CD4-positive, alpha-beta T cell treated with Interleukin-17A for 4 hours (primary cell): ENCODE measurements around the gene FGD5.
"Not testable (repeated sequence)": the region's sequence is repeated elsewhere in the genome, so short reads cannot be mapped to it uniquely, and the experiment has no call there.

Source experiments
- DNase-seq: peaks from one replicate; pipeline ENCODE4 v3.0.0-alpha.2; 2020; ENCODE audit warnings: mixed read lengths

Gene FGD5

DNA sequence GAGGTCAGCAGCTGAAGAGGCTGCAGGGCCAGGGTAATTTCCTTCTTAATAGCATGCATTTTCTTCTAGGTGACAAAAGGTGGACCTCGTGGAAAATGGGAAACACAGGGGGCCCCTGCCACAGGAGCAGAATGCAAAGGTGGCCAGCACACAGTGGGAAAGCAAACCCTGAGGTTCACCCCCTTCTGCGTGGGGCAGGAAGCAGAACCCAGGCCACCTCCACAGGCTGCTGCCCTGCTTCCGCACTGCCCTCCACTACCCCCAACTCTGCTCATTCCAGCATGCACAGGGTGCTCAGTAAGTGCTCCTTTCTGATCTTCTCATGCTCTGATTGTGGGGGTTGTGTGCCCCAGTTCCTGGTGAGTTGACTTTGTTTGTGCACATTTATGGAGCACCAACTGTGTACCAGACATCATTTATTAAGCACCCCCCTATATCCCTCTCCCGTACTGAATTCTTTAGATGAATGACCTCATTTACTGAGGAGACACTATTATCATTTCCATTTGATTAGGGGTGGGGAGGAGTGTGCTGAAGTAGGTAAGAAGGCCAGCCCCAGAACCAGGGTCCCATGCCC, 12.7 kb upstream of the FGD5 start:
- DNase-seq: no peak

DNA sequence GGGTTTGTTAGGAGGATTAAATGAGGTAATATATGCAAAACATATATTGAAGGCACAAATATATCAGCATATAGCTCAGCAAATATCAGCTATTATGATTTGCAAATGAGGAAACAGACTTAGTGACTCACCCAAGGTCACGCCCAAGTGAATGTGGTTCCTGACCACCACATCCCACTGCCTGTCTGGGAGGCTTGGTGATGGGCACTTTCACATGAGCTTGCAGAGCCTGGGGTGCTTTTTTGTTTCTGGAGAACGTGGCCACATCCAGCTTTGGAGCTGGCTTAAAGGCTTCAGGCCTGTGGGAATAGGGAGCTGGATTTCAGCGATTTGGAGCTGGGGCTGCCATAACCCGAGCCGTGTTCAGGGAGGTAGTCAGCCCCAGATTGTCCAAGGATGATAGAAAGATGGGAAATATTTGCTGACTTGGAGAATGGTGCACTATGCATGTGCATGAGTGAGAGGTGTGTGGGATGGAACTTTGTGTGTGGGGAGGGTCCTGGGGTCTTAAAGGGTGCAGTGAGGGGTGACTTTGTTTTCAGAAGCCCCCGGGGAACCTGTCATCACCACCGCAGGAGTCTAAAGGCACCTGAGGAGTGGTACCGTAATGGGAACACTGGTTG, 12.0 kb upstream of the FGD5 start:
- peak; percentile 13 for DNase-seq

DNA sequence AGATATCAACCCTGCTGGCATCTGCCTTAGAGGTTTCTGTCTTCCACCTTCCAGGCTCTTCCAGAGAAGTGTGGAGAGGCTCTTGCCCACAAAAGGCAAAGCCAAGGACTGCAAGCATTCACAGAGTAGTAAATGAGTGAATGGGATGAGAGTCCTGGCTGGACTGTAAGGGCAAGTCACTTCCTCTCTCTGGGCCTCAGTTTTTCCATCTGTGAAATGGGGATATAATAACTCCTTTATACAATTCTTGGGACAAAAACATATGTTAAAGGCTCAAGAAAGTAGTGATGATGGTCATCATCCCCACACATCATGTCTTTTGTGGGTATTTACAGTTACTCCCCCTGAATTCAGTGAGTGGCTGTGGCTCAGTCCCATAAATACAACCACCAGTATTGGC, 10.7 kb upstream of the FGD5 start:
- no peak for DNase-seq

DNA sequence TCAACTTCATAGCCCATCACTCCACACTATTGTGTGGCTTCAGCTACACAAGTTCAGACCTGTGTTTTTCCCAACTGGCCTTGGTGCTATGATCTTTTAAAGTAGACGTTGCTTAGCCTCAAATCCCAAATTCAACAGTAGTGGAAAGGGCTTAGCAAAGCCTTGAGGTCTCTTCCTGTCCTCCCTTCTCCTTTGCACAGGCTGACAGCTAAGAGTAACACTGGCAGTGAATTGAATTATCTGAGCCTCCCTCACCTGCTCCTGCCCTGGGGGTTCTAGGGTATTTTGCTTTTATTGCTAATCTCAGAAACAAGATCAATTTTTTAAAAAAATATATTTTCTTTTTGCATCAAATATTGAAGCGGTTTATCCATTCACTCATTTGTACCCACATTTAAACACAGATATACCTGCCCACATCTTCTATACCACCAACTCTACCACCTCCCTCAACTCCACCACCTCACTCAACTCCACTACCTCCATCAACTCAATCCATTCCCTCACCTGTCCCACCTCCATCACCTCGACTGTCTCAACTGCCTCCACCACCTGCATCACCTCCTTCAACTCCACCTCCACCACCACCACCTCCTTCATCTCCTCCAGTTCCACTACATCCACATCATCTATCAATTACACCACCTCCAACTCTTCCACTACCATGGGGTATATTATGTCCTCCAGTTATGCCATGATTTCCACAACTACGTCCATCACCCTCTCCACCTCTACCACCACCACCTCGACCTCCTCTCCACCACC, 10.1 kb upstream of the FGD5 start:
- DNase-seq: no peak

DNA sequence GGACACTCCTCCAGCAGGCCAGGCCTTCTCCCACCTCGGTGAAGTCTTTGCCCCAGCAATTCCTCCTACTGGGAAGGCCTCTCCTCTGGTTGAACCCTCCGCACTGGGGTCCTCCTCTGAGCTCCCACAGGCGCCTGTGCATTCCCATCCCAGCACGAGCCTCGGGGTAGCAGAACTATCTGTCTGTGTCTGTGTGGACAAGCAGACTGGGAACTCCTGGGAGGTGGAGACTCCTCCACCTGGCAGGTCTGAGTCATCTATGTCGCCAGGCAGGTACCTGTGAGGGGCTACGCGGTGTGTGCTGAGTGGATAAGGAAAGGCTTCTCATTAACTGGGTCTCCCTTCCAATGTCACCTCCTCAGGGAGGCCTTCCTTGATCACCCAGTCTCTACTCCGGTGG, 9.2 kb upstream of the FGD5 start:
- DNase-seq: not testable (repeated sequence)

DNA sequence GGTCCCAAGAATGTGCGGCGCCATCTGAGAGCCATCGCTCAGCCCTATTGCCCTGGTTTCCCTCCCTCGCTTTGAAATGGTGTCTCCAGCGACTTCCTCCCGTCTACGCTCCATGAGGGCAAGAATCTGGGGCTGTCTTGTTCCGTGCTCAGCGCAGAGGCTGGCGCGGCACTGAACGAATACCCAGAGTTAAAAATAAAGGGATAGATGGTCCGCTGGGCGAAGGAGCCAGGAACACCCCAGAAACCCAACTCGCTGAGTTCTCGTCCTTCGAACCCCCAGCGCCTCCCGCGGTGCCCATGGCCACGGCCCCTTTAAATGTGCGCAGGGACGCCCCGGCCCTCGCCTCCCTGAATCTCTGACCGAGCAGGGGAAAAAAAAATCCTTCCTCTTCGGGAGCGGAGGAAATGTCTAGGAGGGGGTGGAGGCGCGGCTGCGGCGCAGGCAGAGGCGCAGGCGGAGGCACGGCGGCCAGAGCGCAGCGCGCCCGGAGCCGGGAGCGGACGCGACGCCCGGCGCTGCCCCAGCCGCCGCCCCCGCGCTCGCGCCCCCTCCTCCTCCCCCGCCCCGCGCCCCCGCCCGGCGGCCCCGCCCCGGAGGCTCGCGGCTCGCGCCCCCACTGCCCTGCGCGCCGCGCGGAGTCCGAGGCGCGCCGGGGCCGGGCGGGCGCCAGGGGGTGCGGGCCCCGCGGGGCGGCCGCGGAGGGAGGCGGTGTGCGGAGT, 8.5 kb upstream of the FGD5 start:
- DNase-seq: no peak

DNA sequence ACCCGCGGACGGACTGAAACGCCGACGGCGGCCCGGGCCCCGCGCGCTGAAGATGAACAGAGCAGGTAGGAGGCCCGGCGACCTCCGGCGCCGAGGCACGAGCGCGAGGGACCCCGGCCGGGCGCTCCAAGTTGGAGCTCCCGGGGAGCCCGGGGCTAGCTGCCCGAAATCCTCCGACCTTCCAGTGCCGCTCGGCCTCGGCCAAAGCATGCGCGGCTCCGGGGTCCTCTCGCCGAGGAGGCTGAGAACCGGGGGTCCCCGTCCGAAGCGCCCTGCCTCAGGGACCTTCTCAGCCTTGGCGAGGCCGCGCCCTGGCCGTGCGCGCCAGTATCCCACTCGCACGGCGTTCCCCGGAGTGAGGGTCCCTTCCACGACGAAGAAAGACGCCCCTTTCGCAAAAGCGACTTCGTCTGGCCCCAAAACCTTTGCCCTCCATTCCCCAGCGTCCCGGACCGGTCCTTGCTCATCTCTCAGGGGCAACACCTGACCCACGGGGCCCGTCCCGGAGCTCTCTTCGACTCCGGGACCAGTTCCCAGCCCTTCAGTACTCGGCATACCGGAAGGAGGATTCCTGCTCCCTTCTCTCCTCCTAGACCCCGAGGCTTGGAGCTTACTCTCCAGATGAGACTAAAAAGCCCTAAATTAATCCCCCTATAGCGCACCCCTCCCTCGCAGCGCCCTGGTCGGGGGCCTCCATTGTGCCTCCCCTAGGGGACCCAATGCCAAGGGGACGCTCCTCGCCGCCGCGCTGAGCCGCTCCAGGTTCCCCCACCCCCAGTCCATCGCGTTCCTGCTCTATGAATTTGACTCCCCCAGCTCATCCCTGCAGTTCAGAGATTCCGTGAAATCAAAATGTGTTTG, 7.7 kb upstream of the FGD5 start:
- DNase-seq: no peak

DNA sequence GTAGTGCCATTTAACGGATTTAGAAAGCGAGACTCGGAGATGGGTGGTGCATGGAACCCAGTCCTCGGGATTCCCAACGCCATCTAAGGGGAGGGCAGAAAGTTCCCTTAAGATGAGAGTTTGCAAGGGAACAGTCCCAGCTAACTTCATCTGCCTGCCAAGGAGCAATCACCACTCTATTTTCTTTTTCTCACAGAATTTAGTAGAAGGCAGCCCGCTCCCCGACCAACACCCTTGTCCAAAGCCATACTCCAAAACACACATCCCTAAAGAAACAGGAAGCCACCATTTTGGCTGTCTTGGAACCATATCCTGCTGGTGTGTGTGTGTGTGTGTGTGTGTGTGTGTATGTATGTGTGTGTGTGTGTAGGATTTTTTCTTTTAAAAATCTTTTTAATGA, 7.1 kb upstream of the FGD5 start:
- no peak for DNase-seq

DNA sequence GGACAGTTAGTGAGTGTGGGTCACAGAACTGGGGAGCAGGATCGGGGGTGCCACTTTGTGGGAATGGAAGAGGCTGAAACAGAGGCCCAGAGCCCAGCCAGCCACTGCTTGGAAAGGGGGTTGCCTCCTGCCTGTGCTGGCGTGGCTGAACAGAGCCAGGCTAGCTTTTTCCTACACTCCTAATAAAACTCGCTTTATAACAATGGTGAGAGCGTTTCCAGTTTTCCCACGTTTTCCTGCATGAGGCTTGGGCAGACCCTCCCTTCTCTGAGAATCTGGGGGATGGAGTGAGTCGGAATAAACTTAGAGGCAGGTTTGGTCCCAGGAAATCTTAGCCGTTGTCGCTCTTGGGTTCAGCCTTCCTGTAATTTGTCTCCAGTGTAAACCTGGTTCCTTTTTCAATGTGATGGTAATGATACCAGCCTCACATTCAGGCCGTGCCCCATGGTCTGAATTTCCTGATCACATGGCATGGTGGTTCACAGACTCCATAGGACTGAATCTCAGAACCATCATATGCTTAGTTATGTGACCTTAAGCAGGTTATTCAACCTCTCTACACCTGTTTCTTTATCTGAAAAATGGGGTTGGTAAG, 6.5 kb upstream of the FGD5 start:
- DNase-seq: no peak

DNA sequence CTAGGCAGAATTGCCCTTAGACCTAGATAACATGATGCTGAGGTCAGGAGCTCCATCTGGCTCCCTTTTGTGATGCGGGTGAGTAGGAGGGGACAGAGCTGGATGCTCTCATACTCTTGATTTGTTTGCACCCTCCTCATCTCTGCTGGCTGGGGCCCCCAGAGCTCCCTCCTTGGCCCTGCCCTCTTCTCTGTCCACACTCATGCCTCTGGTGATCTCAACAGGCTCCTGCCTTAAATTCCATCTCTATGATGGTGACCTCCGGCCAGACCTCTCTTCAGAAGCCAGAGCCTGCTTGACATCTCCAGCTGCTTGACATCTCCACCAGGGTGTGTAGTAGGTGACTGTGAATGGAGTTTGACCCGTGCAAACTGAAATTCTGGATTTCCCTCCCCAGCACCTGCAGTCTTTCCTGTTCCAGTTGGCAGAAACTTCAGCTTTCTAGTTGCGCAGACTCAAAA, 4.3 kb upstream of the FGD5 start:
- no peak for DNase-seq

DNA sequence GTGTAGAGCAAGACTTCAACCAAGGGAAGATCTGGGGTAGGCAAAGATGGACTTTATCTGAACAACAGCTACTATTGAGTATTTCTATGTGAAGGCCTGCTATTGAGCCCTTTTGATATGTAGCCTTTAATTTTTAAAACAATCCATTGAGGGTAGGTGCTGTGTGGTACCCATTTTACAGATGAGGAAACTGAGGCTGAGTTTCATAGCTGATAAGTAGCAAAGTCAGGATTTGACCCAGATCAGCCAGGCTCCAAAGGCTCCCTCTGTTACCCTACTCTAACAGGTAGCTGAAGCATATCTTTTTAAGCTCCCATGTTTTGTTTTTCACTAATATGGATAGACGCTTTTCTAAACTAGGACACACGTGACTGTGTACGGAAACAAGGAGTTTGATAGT, 2.4 kb upstream of the FGD5 start:
- no peak for DNase-seq

DNA sequence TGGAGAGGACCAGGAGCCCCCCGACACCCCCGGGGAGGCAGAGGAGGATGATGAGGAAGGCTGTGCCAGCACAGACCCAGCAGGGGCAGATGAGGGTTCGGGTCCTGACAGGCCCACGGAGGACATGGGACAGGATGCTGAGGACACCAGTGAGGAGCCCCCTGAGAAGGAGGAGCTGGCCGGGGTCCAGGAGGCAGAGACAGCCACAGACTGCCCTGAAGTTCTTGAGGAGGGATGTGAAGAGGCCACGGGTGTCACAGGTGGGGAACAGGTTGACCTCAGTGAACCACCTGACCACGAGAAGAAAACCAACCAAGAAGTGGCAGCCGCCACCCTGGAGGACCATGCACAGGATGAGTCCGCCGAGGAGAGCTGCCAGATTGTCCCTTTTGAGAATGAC, 909 bp downstream of the FGD5 start:
- no peak for DNase-seq

DNA sequence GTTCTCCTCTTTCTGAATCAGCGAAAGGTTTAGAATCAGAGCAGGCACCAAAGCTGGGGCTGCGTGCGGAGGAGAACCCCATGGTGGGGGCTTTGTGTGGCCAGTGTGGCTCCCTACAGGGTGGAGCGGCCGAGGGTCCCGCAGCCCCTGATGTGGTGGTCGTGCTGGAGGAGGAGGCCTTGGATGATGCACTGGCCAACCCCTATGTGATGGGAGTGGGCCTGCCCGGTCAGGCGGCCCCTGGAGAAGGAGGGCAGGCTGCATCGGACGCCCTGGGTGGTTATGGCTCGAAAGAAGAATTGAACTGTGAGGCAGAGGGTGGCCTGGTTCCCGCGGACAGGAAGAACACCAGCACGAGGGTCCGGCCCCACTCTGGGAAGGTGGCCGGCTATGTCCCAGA, 1.4 kb downstream of the FGD5 start:
- DNase-seq: no peak

DNA sequence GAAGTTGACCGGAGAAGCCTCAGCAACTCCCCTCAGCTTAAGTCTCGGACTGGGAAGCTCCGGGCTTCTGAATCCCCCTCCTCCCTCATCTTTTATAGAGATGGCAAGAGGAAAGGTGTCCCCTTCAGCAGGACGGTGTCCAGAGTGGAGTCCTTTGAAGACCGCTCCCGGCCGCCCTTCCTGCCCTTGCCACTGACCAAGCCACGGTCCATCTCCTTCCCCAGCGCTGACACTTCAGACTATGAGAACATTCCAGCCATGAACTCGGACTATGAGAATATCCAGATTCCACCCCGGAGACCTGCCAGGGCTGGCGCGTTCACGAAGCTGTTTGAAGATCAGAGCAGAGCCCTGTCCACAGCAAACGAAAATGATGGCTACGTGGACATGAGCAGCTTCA, 2.4 kb downstream of the FGD5 start:
- no peak for DNase-seq

DNA sequence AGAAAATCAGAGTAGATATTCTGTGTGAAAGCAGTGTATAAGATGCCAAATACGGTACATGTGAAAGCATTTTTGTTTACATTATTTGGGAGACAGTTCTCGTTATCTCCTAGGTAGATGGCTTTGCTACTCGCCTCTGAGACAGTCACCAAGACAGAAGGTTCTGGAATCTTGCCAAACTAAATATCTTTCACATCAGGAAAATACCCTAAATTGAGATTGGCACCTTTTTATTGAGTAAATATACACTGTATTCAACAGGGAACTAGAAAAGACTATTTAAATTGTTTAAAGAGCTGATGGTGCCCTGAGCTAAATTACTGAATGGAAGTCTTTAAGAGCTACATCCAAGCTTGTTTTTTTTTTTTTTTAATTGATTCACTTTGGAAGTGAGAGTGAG, 3.4 kb downstream of the FGD5 start:
- DNase-seq: no peak

DNA sequence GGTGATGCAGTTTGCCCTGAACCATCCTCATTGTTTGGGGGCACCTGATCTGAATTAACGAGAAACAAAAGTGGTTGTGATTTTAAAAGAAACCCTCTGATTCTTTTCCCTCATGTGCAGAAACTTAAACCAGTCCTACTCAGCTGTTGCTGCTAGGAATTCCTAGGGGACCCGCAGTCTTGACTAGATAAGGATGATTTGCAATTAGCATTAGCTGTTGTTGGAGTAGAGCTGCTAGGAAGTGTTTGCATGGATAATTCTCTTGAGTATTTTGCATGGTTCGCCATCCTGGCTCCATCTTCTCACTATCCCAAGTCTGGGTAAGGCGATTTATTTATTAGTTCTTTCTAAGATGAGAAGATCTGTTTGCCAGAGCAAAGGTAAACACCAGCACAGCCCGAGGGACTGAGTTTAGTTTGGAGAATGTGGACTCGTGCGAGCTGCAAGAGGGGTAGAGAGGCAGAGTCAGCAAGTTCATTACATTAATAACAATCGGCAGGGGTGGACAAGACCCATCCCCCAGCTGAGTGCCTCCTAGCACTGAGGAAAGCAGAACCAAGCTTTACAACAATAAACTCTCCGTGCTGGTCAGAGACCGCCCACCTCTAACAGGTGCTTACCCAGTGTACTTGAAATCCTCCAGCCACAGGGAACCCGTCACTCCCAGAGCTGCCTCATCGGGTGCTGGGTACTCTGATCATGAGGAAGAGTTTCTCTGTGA, 4.1 kb downstream of the FGD5 start:
- no peak for DNase-seq

DNA sequence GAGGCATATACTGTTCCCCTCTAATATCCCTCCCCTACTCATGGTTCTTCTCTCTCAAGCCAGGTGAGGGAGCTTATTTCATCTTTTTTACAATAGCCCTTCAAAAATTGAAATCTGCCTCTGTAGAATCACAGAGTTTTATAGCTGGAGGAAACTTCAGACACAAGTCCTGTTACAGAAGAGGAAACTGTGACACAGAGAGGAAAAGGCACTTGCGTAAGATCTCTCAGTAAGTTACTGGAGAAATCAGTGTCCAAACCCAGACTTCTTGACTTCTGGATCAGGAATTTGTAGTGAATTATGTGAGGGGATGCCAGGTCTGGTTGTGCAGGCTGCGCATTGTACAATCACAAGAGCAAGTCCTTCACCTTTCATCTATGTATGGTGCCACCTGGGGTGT, 4.6 kb downstream of the FGD5 start:
- DNase-seq: no peak

DNA sequence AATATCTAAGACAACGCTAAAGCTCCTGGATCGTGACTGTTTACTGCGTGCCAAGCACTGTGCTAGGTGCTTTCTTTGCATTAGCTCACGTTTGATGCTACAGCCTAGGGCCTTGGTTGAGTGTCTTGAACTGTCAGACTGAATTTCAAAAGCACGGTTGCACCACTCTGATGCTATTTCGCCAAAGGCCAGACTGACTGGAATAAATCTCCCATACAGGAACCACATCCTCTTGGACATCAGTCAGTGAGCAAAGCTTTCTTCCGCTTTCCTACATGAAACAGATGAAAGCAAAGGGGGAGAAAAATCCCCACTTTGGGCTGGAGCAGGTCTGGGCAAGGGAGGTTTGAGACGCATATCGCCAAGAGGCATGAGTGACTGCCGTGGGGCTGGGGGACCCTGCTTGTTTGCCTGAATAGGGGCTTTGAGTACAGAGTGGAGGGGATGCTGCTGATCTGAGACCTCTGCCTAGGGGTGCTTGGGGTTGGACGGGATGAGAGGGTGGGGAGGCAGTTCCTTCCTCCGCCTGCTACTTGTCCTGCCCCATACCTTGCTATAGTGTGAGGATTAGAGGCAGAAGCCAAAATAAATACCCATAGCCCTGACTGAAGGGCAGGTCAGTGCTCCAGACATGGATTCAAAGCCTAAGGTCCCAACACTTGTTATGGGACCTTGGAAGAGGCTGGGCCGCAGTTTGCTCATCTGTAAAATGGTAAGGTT, 5.3 kb downstream of the FGD5 start:
- no peak for DNase-seq

DNA sequence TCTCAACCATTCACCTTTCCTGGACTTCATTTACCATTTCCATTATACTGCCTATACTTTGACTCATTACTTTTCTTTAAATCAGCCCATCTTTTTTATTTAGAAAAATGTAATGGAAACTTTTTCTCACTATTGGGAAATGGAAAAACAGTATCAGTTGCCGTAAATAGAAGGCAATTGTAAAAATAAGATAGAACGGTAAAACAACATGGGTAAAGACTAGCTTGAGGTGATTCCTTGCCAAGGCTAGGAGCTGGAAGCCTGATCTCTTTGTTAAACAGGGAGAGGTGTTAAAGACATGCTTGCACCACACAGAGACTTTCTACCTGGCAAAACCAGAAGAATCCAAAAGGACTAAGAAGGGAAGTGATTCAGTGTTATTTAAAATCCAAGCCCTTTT, 5.9 kb downstream of the FGD5 start:
- no peak for DNase-seq

DNA sequence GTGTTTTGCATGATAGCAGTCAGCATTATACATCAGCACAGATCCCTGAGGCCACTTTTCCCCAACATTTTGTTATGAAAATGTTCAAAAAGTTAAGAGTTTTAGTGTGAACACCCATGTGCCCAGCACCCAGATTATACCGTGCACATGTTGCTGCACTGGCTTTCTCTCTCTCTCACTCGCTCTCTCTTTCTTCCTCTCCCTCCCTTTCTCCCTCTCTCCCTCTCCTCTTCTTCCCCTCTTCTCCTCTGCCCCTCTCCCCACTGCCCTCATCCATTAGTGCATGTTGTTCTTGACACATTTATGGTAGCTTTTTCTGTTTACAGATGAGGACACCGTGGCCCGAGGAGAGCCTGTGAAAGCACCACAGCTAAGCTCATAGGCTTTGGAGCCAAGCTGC, 7.3 kb downstream of the FGD5 start:
- DNase-seq: no peak

DNA sequence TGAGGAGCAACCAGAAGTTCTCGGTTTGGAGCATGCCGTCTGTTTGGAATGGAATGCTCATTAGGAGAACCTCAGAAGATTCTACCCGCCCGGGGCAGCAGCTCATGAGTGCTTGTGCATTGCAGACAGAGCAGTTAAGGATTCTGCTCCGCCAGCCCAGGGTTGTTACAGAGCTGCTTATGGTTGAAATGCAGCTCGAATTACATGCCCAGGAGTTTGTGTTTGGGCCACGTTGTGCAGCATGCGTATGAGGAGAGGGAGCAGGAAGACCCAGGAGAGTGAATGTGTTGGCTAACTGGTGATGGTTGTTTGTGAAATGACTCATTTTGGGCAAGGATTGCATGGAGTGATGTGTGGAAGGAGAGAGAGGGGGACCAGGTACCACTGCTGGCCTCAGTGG, 9.0 kb downstream of the FGD5 start:
- no peak for DNase-seq
